HG02981 (cell line): ENCODE data around the gene MB21D2.
A peak's percentile ranks its signal among the peaks of the same experiment; 100 is the strongest.
"Not testable (repeated sequence)": the region's sequence is repeated elsewhere in the genome, so short reads cannot be mapped to it uniquely, and the experiment has no call there.

Experiments
- ATAC-seq: cut with Tn5 transposase; IDR thresholded peaks from one replicate; pipeline ENCODE4 v1.9.1; 2021; ENCODE audit warnings: mild to moderate bottlenecking, moderate library complexity; ENCODE audit not compliant: unreplicated experiment

The MB21D2 gene

DNA sequence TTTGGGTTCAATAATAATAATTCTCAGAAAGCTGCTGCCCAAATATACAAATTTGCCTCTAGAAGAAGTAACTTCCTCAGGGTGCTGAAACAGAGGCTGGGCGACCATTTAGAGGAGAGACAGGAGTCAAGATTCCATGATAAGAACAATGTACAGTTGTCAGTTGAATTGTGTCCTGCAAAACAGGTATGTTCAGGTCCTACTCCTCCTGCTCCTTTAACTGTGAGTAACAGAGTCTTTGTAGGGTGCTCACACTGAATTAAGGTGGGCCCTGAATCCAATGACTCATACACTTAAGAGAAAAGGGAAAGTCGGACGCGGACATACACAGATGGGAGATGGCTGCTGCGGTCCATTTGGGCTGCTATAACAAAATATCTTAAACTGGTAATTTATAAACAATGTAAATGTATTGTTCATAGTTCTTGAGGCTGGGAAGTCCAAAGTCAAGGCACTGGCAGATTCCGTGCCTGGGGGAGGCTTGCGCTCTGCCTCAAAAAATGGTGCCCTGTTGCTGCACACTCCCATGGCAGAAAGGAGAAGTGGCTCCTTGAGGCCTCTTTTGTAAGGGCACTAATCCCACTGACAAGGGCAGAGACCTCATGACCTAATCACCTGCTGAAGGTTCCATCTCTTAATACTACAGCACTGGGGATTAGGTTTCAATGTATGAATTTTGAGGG is 55.1 kb downstream of the MB21D2 start:
- no peak for ATAC-seq

DNA sequence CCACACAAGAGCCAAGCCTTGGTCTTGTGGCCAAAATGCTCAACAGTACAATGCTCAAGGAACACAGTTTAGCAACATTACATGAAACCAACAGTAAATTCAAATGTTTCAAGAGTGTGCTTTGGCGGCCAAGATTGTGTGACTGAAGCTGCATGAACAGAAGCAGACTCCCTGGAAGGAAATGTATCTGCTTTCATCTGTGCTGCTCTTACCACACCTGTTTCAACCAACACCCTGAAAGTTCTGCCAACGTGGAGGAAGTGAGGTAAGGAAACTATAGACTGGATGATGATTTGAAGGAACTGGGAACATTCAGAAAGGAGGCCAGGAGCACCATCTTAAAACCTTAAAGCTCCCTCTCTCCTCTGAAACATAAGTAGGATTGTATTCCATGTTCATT is 55.7 kb downstream of the MB21D2 start:
- no peak for ATAC-seq

DNA sequence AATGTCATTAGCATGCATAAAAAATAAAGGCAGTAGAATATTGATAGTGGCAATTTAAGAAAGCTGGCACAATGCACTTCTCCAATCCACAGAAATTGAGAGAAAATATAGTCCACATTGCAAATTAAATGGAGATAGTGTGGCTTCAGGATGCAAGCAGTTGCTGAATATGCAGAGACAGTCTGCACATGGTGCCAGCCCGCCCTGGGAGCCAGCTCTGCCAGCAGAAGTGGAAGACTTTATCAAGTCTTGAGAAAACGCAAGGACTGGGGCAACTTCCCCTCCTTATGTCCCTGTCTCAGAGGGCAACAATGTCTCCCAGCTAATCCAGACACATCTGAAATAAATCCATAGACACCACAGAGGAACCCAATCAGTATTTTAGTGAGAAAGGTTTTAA is 57.2 kb downstream of the MB21D2 start:
- no peak for ATAC-seq

DNA sequence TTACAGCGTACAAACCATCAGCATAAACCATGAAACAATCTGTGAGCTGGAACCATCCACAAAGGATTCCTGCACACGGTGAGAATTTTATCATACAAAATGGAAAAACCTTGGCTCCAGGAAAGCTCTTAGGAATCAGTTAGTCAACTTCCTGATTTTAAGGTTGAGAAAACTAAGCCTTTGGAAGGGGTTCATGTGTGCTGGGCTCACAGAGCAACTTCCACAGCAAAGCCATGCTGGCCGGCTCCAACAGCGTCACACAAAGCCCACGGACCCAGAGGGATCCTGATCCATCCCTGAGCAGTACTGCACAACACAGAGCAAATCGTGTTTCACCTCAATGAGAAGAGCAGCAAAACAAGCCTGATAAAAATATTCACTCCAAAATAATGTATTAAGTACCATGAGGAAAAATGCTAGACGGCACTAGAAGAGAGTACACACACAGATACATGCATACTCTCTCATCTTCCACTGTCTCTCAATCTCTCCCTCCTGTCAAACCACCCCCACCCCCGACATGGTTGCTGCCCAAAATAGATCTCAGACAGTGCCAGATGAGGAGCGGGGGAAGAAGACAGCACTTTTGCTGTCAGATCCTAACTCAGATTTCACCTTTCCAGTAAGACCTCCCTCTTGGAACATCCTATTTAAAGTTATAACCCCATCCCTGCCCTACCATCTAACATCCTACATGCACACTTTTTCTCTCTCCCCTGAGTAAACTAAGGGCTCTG is 58.6 kb downstream of the MB21D2 start:
- ATAC-seq: no peak

DNA sequence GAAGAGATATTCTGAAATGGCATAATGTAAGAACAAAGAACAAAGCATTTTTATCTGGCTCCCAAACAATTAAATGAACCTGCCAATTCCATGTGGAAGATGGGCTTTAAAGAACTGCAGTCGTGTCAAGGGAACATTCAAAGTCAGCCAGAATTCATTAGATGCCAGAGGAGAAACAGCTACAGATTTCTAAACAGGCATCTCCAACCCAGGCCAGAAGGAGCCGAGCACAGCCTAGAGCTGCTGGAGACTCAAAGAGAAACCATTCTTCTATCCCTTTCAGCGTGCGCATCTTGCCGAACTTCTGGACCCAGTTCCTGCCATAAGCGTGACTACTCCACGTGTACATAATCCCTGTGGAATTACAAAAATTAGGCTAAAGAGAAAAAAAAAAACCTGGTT is 60.4 kb downstream of the MB21D2 start:
- ATAC-seq: no peak

DNA sequence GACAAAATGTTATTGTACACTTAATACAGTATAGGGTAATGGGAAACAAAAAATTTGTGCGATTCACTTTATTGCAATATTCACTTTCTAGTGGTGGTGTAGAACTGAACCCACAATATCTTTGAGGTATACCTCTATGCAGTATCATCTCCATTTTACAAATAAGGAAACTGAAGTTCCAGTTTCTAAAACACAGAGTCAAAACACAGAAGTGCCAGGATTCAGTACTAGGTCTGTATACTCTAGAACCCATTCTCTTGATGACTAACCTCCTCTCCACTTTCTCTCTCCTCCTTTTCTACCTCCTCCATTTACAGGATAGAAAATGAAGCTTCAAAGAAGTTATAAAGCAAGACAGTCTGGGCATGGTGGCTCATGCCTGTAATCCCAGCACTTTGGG is 62.2 kb downstream of the MB21D2 start:
- ATAC-seq: no peak

DNA sequence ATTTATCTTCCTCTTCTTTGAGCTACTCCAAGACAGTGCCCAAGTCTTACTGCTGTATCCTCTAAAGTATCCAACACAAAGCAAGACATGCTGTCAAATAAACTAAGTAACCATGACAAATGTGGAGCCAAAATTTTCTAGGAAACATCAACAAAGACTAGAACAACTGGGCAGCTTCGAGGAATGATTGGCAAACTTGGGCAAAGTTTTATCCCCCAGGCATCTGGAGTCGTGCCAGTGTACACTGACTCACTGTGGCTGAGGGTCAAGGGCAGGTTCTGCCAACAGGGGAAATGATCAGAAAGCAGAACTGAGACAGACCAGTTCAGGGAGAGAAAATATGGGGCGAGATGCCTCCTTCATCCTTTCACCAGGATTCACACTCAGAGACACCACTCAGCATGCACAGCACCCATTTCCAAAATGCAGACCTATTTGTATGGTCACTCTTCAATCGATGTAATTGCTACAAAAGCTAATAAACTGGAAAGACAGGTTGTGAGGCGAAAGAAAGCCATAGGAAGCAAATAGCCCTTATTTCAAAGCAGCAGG is 65.8 kb downstream of the MB21D2 start:
- ATAC-seq: peak; percentile 48

DNA sequence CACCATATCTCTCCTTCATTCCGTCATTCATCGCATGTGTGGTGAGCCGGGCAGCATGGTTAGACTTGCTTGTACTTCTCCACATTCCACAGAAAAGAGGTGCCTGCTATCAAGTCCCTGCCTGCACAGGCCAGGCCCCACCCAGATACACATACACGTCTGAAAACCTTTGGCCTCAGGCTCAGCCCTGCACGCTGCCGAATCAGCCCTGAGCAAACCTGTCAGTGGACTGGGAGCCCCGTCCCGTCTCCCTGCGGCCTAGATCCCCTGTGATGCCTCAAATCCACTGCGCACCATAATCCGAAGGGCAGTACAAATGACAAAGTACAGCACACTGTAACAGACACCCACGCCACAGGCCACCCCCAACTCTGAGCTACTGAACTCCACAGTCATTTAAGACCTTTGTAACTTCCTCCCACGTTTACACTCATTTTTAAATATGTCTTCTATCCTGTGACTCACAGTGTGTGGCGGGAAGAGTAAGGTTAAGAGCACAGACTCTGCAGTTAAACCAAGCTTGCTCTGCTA is 67.1 kb downstream of the MB21D2 start:
- ATAC-seq: peak; percentile 77

DNA sequence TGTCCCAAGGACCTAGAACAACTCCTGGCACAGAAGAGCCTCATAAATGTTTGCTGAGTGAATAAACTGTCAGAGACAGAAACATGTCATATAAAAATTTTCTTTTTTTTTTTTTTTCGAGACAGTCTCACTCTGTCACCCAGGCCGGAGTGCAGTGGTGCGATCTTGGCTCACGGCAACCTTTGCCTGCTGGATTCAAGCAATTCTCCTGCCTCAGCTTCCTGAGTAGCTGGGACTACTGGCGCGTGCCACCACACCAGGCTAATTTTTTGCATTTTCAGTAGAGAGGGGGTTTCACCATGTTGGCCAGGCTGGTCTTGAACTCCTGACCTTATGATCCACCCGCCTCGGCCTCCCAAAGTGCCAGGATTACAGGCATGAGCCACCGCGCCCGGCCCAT is 67.8 kb downstream of the MB21D2 start:
- not testable (repeated sequence) for ATAC-seq

DNA sequence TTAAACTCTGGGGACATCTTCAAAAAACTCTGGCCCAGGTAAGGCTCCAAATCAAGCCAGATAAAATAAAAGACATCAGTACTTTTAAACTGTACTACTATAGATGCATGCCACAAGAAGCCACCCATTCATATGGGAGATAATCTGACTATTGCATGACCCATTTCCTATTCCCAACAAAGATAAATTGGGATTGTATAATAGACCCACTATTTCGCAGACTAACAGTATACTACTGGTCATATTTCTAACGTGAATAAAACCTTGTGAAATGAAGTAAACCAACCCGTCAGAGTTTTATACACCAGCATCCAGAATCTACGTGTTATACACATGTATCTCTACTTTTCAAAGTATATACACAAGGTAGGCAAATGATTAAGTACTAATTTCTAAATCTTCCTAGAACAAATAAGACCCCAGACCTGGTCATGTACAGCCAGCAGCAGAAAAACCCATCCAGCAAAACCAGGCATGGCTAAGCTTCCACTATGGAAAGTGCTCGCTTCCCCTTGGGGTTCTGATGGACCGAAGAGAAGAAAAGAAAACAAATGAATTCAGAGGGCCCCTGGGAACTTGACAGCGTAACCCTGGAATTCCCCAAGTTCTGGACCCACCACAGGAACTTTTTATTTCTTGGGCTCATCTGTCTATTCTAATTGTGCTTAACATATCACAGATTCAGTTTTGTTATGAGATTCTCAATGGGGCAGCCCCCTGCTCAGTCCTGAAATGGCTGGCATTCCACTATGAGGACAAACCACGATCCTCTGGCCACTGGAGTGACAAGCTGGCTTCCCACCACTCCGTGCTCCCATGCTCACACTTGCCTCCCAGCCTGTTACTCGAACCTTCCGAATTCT is 69.1 kb downstream of the MB21D2 start:
- no peak for ATAC-seq

DNA sequence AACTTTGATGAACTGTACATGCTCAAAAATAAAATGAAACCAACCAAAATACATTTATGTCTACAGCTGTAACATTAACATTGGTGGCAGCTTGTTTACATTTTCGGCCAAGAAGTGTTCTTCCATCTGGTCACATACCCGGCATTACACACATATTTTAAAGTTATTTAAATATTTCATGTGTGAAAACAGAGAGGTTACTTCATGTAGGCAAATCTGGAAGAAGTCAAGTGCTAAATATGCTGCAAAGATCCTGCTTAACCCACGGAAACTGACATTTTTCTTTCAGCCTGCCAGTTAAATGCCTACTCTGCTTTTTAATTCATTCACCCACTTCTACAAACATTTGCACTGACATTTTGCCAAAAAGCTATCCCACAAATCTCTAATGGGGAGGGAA is 69.7 kb downstream of the MB21D2 start:
- no peak for ATAC-seq

DNA sequence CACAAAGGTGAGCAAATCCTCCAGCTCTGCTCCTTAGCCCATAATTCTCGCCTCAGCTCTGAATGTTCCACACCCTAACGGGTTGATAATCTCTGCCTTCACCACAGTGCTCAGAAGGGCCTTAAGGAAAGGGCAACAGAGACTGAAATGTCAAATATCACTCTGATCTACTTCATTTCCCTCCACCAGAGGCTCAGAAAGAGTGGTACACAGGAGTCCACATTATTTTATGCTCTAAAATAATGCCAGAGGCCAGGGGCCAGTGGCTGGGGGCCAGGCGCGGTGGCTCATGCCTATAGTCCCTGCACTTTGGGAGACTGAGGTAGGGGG is 72.2 kb downstream of the MB21D2 start:
- no peak for ATAC-seq

DNA sequence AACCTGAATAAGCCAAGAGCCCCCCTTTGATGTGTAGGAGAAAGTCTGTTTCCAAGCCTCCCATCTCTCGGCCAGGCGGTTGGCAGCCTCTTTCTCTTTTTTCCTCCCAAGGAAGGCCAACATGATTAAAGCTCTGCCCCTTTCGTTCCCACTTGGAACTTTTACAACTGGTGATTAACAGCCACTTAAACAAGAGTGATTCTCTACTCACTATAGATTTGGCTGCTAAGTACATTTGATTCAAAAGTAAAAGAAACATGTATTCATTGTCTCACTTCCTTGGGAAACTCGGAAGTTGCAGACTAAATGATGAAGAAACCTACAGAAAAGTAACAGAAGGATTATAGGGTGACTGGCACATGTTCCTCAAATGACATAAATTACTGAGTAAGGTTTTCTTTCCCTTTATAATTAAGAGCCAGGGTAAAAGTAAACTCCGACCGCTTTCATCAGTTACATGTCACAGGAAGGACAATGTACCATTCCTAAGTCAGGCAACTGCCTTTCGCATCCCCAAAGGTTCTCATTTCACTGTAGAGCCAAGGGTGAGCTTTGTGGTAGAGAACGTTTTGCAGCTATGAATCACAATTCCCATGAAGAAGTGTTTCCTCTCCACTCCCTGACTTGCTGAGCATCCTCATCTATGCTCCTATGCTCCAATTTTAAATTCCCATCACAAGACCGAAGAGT is 72.7 kb downstream of the MB21D2 start:
- no peak for ATAC-seq

DNA sequence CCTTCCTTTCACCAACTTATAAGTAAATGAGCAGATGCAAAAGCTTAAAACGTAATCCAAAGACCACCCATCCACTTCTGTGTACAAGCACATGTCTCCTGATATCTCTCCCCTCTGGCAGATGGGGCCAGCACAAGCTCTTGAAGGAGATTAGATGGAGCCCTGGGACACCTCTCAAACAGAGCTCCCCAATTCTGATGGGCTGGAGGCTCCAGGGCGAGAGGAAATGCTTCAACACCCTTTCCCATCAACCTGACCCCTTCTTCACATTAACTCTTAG is 73.2 kb downstream of the MB21D2 start:
- ATAC-seq: no peak

DNA sequence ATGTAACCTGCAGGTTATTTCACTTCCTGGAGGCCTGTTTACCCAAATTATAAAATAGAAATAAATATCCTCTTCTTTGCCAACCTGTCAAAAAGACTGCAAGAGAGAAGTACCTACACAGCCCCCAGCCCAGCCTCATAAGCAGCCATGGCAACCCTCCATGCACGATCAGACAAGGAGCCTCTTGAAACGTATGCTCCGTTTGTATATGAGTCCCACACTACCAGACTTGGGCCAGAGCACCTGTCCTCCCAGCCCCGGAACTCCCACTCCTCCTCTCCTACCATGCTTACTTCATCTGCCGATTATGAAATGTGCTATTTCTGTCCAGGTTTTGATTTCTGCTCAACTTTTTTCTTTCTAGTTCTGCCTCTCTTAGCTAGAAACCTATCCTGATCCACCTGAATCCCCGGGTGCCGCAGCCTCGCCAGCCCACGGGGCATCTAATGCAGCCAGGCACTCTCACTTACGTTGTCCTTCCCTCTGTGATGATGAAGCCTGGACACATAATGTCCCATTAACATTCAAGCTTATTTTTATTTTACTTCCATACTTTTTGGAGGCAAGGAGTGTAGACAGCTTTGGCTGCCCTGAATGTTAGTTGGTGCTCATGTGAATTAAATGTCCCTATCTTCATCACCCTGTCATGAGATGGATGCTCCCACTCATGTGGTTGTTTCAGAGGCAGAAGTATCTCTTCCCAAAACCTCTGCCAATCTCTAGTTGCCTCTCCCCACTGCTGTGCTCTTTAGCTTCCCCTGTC is 73.8 kb downstream of the MB21D2 start:
- ATAC-seq: no peak

DNA sequence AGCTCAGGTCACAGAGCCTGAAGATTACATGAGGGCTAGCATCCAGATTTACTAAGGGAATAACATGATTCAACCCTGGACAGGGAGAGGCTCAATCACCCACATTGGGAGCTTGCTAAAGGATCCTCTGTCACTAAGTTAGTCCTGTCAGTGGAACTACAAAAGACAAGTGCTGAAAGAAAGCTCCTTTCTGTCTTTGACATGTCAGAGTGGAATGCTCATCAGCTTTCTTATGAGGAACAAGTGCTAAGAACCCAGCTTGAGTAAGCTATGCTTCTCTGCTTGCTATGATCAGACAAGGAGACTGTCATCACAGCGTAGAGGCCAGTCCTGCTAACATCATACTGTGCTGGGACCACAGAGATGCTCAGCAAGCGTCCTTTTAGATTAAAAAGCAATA is 74.5 kb downstream of the MB21D2 start:
- ATAC-seq: no peak

DNA sequence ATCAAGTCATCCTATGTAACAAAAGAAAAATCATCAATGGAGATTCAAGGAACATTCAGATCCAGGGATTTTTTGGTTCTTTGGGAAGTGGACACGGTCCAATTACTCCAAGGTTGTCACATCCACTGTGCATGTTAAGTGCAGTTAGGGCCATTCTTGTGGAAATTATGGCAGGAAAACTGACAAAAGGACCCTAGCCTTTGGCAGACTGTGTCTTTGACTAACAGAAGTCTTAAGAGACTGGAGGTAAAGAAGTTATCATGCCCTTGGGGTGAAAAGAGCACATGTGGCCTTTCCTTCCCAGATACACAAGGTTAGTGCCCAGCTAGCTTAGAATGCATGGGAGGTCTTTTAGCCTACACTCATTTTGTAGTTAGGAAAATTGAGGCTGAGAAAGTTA is 74.9 kb downstream of the MB21D2 start:
- no peak for ATAC-seq

DNA sequence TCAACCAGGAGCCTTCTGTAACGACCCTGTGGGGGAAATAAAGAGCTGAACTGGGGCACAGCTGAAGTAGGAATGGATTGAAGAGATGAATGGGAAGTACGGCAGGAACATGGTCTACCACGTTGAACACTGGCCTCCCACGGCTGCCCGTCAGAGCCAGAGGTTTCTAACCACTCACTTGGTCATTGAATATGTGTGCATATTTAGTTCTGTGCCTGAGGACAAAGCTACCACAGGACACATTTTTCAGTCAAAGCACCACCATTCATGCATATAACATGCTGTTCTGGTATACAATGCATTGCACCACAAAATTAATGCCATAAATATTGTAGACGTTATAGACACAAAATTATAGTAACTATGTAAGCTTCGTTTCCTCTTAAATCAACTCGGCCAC is 75.5 kb downstream of the MB21D2 start:
- ATAC-seq: no peak

DNA sequence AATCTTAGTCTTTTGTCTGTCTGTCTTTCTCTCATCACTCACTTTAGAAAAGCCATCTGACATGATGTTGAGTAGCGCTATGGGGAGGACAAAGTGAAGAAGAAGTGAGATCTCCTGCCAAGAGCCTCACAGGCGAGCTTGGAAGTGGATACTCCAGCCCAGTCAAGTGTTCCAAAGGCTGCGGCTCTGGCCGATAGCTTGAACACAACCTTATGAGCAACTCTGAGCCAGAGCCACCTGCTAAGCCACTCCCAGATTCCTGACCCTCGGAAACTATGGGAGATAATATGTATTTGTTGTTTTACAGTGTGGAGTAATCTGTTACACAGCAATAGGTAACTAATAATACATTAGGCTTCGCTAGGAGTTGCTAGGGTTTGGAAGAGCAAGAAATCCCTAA is 76.2 kb downstream of the MB21D2 start:
- ATAC-seq: no peak

DNA sequence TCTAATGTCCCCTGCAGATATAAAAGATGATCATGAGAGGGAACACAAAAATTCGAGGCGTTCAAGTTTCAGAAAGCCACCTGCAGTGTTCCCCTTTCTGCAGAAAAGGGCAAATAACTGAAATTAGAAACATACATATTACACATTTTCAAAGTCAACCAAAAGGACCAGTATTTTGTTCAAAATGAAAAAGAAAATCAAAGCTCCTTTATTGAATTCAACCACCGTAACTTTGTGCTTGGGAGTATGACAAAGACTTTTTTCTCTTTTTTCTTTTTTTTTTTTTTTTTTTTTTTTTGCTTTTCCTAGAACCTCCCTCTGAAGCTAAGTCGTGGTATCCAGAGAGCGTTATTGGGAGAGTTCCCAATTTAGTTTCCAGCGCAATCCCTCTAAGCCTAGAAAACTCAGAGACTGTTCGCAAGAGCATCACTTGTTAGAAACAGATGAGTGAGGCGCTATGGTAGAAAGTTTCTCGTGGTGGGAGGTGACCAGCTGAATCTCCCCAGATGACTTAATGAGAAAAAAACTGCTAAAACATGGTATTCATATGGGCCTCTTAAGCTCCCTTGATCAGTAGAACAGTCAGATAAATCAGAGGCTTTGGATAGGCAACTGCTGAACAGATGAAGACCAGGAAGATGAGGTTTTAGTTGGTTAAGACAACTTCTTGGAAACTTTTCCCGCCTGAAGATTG is 77.4 kb downstream of the MB21D2 start:
- no peak for ATAC-seq
